ENCODE measurements around the gene RAET1G. TPM values are rescaled to one million over a fixed set of nuclear protein-coding genes. Genes with fewer than 3 reads are reported as not detected.
"Not testable (repeated sequence)": the region's sequence is repeated elsewhere in the genome, so short reads cannot be mapped to it uniquely, and the experiment has no call there.

RAET1G gene
- total and polyA plus RNA-seq, 2 donors (not counting 1 experiment from before 2014, with no cell fraction given): not detected

DNA sequence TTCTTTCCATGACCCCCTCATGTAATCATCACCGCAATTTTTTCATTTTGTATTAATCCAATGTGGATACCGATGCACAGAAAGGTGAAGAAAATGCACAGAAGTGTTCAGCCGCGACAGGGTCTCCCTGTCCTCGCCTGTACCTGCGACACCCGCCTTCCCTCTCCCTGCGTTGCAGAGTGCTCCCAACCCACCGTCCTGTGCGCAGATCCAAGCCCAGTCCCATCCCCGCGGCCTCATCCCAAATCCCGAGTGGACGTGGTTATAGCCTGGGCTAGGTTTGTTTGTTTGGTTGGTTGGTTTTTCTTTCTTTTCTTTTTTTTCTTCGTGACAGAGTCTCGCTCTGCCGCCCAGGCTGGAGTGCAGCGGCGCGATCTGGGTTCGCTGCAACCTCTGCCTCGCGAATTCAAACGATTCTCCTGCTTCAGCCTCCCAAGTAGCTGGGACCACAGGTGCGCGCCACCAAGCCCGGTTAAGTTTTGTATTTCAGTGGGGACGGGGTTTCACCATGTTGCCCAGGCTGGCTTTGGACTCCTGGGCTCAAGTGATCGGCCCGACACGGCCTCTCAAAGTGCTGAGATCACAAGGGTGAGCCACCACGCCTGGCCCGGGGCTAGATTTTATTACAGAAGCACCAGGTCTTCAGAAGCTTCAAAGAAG, 536 bp upstream of the RAET1G start:
- intact Hi-C loops (cut with micrococcal nuclease): loop anchor here (2.0 kb wide), 1 partner anchor 59 kb away; the partner anchor contains the start of gene LRP11
- Histone ChIP-seq H3K9me3 (ENCODE audit: control extremely low read depth in 1 of 3, control insufficient read depth in 2 of 3, insufficient read depth in 1 of 3, low read length in 2 of 3) (peaks cover 0 to 32% (median 0%) of the 10 kb centered on the region in 3 donors), H3K4me3 (ENCODE audit: control extremely low read depth in 1 of 5, extremely low read depth in 1 of 5, insufficient read depth in 1 of 5, low read depth in 2 of 5, low read length in 4 of 5) (peak overlapping the region in 4 of 5 experiments; percentile 16 to 70 (median 52)), H2AFZ (ENCODE audit: insufficient read depth, low read depth, low read length, poor library complexity, severe bottlenecking) (peak overlapping the region; percentile 41), H4K20me1 (ENCODE audit: control insufficient read depth, insufficient read depth, low read length, poor library complexity, severe bottlenecking) (no peaks in the 10 kb centered on the region), H3K27ac (ENCODE audit: low read length in 2 of 2) (no peak overlapping the region), H3K9ac (ENCODE audit: low read length) (peak overlapping the region; percentile 66), H3K4me1 (ENCODE audit: control insufficient read depth in 2 of 2, insufficient read depth in 2 of 2, low read length in 2 of 2) (peaks cover 29 to 32% of the 10 kb centered on the region in 2 donors), H3K79me2 (ENCODE audit: control insufficient read depth, insufficient read depth, low read length) (no peaks in the 10 kb centered on the region), H3K27me3 (replicated peaks in 1 of 4; ENCODE audit: control extremely low read depth in 1 of 4, control insufficient read depth in 3 of 4, insufficient read depth in 4 of 4, low read length in 3 of 4) (peaks cover 0 to 72% (median 44%) of the 10 kb centered on the region in 4 experiments), H3K36me3 (replicated peaks in 1 of 2; ENCODE audit: control extremely low read depth in 1 of 2, control insufficient read depth in 1 of 2, extremely low read depth in 1 of 2, insufficient read depth in 2 of 2, low read length in 1 of 2) (no peaks in the 10 kb centered on the region), H3K4me2 (replicated peaks; ENCODE audit: low read depth, low read length, poor library complexity, severe bottlenecking) (peak overlapping the region; percentile 95)
- H3K9me3 Mint-ChIP-seq (ENCODE audit: insufficient read depth): no peaks in the 10 kb centered on the region
- peaks cover 36% of the 10 kb centered on the region for H3K4me1 Mint-ChIP-seq
- ChIA-PET CTCF (interaction anchor here (1.4 to 2.4 kb wide), 2 partner anchors 88 to 90 kb away, joined by 6 to 10 read pairs; no protein-coding TSS in a partner anchor), POLR2A (no interaction called here)
- H3K4me3 Mint-ChIP-seq: peak overlapping the region; percentile 94
- peak overlapping the region; percentile 64 for H3K27ac Mint-ChIP-seq
- DNase-seq (no peak), ATAC-seq (ENCODE audit: low read depth) (no peak)
- 22% methylated on average over 24 of the region's 33 CpGs for WGBS (ENCODE audit: insufficient coverage)
- TF ChIP-seq, protein P1, sequence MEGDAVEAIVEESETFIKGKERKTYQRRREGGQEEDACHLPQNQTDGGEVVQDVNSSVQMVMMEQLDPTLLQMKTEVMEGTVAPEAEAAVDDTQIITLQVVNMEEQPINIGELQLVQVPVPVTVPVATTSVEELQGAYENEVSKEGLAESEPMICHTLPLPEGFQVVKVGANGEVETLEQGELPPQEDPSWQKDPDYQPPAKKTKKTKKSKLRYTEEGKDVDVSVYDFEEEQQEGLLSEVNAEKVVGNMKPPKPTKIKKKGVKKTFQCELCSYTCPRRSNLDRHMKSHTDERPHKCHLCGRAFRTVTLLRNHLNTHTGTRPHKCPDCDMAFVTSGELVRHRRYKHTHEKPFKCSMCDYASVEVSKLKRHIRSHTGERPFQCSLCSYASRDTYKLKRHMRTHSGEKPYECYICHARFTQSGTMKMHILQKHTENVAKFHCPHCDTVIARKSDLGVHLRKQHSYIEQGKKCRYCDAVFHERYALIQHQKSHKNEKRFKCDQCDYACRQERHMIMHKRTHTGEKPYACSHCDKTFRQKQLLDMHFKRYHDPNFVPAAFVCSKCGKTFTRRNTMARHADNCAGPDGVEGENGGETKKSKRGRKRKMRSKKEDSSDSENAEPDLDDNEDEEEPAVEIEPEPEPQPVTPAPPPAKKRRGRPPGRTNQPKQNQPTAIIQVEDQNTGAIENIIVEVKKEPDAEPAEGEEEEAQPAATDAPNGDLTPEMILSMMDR (IDR thresholded peaks at IDR 0.05): no peak
- H3K27me3 Mint-ChIP-seq: peaks cover 85% of the 10 kb centered on the region

DNA sequence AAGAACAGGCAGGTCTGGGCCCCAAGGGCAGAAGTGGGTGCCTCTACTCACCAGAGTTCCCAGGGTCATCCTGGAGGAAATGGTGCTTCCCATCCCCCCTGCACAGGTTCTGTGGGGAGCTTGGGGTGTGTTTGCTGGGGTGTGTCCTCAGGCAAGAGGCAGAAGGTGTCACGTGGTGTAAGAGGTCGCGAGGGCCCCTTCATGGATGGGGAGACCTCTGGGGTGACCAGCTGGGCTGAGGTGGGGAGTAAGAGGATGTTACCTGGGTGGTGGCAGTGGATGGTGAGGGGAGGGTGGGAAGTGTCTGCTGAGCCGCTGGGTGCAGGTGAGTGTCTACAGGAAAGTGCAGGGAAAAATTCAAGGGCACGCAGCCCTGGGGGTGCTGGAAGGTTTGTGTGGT, 830 bp downstream of the RAET1G start:
- POLR2A ChIA-PET; H4K20me1 ChIP-seq (ENCODE audit: control insufficient read depth, insufficient read depth, low read length, poor library complexity, severe bottlenecking); DNase-seq; H2AFZ ChIP-seq (ENCODE audit: insufficient read depth, low read depth, low read length, poor library complexity, severe bottlenecking); H3K4me3 ChIP-seq (ENCODE audit: control extremely low read depth in 1 of 5, extremely low read depth in 1 of 5, insufficient read depth in 1 of 5, low read depth in 2 of 5, low read length in 4 of 5); ATAC-seq (ENCODE audit: low read depth); H3K9ac ChIP-seq (ENCODE audit: low read length); H3K79me2 ChIP-seq (ENCODE audit: control insufficient read depth, insufficient read depth, low read length); H3K27ac ChIP-seq (ENCODE audit: low read length in 2 of 2); H3K27ac Mint-ChIP-seq; H3K9me3 Mint-ChIP-seq (ENCODE audit: insufficient read depth); H3K36me3 ChIP-seq (replicated peaks in 1 of 2; ENCODE audit: control extremely low read depth in 1 of 2, control insufficient read depth in 1 of 2, extremely low read depth in 1 of 2, insufficient read depth in 2 of 2, low read length in 1 of 2): not testable (repeated sequence)
- Histone ChIP-seq H3K4me2 (replicated peaks; ENCODE audit: low read depth, low read length, poor library complexity, severe bottlenecking) (peak overlapping the region; percentile 95), H3K9me3 (ENCODE audit: control extremely low read depth in 1 of 3, control insufficient read depth in 2 of 3, insufficient read depth in 1 of 3, low read length in 2 of 3) (peaks cover 0 to 32% (median 0%) of the 10 kb centered on the region in 3 donors), H3K4me1 (ENCODE audit: control insufficient read depth in 2 of 2, insufficient read depth in 2 of 2, low read length in 2 of 2) (peaks cover 29 to 32% of the 10 kb centered on the region in 2 donors), H3K27me3 (replicated peaks in 1 of 4; ENCODE audit: control extremely low read depth in 1 of 4, control insufficient read depth in 3 of 4, insufficient read depth in 4 of 4, low read length in 3 of 4) (peaks cover 0 to 72% (median 42%) of the 10 kb centered on the region in 4 experiments)
- Mint-ChIP-seq H3K4me1 (peaks cover 36% of the 10 kb centered on the region), H3K27me3 (peaks cover 77% of the 10 kb centered on the region), H3K4me3 (peak overlapping the region; percentile 23)
- intact Hi-C loops (cut with micrococcal nuclease): loop anchor here (2.0 kb wide), 1 partner anchor 57 kb away; the partner anchor contains the start of gene LRP11
- WGBS (ENCODE audit: insufficient coverage): 71% methylated on average over 4 of the region's 5 CpGs
- CTCF ChIA-PET: interaction anchor here (0.7 kb wide), 1 partner anchor 88 kb away, joined by 3 read pairs; no protein-coding TSS in a partner anchor

Measured in B cell (primary cell).